Activated CD4-positive, alpha-beta T cell treated with anti-CD3 and anti-CD28 coated beads, Interleukin-2, amount 50 U/mL, for 24 hours (primary cell): ENCODE results near the gene CD27.
"Not testable (repeated sequence)": the region's sequence is repeated elsewhere in the genome, so short reads cannot be mapped to it uniquely, and the experiment has no call there.

Source experiments
- DNase-seq, 2 donors: peaks; one replicate each; pipeline ENCODE4 v3.0.0-alpha.2; 2020; ENCODE audit warnings: low read depth in 1 of 2, low spot score in 1 of 2

The CD27 gene

DNA sequence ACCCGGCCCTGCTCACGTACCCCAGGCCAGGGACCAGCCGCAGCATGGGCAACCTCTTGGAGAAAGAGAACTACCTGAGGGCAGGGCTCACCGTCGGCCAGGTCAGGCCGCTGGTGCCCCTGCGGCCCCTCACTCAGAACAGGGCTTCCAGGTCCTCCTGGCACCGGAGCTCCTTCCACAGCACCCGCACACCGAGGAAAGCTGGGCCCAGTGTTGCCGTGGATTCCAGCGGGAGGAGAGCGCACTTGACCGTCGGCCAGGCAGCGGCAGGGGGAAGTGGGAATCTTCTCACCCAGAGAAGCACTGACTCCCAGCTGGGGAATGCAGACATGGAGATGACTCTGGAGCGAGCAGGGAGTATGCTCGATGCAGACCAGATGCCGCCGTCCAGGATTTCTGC is 33.7 kb downstream of the CD27 start:
- DNase-seq: no peak

DNA sequence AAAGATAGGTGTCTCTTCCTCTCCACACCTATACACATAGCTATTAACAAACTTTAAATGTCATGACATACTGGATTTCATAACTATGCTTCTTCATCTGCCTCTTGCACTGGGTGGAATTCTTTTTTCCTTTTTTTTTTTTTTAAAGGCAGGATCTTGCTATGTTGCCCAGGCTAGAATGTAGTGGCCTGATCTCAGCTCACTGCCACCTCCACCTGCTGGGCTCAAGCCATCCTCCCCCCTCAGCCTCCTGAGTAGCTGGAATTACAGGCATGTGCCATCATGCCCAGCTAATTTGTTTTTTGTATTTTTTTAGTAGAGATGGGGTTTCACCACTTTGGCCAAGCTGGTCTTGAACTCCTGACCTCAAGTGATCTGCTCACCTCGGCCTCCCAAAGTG is 43.5 kb downstream of the CD27 start:
- DNase-seq: no peak

DNA sequence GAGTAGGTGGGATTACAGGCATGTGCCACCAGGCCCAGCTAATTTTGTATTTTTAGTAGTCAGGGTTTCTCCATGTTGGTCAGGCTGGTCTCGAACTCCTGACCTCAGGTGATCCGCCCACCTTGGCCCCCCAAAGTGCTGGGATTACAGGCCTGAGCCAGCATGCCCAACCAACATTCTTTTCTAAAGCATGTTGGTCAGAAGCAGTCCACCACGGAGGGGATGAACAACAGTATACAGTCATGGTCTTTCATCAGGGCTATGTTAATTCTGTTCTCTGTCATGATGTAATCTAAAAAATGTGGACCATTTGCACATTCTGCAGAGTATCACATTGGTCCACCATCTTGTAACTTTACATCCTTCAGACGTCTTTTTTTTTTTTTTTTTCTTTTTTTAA is 44.7 kb downstream of the CD27 start:
- DNase-seq: no peak

DNA sequence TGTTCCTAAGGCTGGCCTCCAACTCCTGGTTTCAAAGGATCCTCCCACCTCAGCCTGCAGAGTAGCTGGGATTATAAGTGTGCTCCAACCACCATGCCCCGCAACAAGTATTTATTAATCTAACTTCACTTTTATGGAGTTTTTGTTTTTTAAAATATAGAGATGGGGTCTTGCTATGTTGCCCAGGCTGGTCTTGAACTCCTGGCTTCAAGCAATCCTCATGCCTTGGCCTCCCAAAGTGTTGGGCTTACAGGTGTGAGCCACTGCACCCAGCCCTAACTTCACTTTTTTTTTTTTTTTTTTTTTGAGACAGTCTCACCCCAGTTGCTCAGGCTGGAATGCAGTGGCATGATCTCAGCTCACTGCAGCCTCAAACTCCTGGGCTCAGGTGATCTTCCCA is 45.9 kb downstream of the CD27 start:
- DNase-seq: not testable (repeated sequence)

DNA sequence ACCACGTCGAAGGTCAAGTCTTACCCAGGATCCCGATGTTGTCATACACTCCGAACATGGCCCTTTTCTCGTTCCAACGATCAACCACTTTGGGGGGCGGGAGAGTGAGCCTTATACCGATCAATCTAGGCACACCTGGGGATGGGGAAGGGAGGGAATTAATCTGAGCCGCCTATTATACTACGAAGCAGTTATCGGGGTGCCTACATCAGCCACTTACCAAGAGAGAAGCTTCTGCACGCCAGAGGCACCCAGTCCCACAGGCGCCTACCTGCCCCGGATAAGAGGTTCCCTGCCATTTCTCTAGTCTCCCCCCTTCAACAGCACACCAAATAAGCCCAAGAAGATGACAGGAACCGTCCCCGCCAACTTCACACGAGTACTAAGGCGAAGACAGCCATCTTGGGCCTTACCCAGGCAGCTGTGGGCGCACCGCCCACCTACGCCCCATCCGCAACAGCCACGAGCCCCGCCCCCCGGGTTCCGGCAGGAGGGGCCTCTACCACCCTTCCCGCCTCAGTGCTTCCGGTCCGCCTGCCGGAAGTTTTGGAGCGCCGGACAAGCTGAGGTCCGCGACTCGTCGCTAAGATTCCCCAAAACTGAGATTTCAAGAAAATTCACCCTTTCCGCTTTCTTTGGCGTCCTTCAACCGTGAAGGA is 48.2 kb downstream of the CD27 start, which contains the start of gene MRPL51:
Gene MRPL51, minus strand, starts transcription at position 425 of the 659 bp plus-strand sequence. Its CDS starts 126 bp downstream, at position 299.
- DNase-seq: peak; percentile 95

DNA sequence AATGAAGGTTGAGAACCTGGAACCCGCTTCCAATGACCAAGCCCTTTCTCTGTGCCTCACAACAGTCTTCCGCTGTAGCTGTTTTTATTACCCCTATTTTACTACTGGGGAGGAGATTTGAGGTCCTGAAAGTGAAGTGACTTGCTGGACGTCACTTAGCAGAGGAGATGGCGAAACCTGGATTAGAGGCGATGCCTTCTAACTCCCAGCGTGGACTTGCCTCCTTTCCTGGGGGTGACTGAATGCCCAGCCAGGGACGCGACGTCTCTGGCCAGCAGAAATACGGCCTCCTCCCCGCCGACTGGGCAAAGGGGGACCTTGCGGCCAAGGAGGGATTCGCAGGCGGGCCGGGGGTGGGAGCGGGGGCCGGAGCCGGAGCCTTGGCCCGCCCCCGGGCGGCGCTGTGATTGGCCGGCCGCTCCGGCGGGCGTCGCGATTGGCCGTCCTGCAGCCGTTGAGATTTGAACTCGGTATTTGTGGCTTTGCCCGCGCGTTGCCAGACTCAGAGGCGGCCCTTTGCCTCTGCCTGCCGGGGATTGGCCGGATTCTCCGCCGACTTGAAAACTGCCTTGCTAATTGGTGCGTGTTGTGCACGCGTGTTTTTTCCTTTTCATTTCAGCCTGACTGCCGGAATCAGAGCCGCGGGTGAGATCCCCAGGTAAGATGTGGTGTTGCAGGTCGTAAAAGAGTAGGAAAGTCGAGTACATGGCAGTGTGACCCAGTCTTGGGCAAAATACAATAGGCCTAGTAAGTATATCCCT is 48.9 kb downstream of the CD27 start, which contains the start of gene NCAPD2:
Gene NCAPD2, plus strand, starts transcription at position 606 of the 761 bp plus-strand sequence. CDS start 997 bp downstream, outside the sequence.
- DNase-seq: peak; percentile 75 to 92

DNA sequence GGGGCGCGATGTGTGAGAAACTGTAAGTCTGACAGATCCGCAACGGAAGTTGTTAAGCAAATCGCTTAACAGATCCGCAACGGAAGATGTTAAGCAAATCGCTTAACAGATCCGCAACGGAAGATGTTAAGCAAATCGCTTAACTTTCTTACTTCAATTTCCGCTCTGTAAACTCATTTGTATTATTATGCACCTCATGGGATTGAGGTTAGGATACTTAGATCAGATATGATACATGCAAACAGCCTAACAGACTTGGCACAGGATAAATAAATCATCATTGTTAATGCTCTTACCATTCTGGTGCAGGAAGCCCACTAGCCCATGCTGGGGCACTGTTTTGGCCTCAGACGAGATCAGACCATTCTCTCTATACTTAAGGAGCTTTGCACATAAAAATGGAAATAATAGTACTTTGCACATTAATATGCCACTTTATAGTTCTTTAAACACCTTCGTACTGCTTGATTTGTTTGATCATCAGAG is 49.5 kb downstream of the CD27 start:
- DNase-seq: no peak

DNA sequence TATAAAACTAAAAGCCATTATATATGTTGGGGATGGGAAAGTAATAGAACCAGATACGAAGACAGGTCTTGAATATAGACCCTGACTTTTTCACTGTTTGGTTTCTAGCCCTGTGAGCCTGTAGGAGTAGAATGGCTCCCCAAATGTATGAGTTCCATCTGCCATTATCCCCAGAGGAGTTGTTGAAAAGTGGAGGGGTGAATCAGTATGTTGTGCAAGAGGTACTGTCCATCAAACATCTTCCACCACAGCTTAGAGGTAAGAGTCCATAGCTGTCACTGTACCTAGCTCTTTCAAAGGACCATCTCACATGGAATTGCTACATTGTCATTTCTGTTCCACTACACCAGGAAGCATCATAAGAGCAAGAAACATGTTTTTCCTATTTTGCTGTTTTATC is 50.2 kb downstream of the CD27 start:
- no peak for DNase-seq

DNA sequence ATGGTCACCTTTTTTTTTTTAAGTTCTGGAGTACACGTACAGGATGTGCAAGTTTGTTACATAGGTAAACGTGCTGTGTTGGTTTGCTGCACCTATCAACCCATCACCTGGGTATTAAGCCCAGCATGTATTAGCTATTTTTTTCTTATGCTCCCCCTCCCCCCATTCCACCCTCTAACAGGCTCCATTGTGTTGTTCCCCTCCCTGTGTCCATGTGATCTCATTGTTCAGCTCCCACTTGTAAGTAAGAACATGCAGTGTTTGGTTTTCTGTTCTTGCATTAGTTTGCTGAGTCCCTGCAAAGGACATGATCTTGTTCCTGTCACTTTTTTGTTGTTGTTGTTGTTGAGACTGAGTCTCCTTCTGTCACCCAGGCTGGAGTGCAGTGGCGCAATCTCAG is 52.5 kb downstream of the CD27 start:
- DNase-seq: not testable (repeated sequence)

DNA sequence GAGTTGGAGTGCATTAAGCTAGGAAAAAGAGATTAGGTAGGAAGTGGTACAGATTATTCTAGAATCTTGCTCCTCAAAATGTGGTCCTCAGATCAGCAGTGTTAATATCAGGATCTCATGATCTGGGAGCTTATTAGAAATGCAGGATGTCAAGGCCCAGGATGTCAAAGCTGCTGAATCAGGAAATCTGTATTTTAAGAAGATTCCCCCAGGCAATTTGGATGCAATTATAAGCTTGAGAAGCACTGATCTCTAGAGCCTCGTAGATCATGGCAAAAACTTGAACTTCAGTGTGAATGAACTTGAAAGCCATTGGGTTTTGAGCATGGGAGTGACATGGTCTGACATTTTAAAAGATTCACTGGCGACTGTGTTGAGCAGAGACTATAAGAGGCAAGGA is 55.7 kb downstream of the CD27 start:
- DNase-seq: no peak
